22Rv1 (cell line): Measurements from ENCODE around the gene TMEM62.

Source experiments
- CTCF ChIP-seq: fragments of 450-650 bp; IDR thresholded peaks from 2 replicates; pipeline ENCODE4 v1.5.1; 2017; ENCODE audit warnings: mild to moderate bottlenecking
- ZFX ChIP-seq: fragments of 450-650 bp; IDR thresholded peaks from 2 replicates; pipeline ENCODE4 v1.6.1; 2017; ENCODE audit warnings: antibody characterized with exemption, borderline replicate concordance

- peak; percentile 28 for TF ChIP-seq CTCF
- no peak for TF ChIP-seq ZFX
Observed at GRCh38 chr15:43218908-43219706, 85.7 kb downstream of the TMEM62 start.
